GM10266 (cell line): ENCODE data around the gene TMEM138.

Experiments
- DNase-seq: peaks from one replicate; pipeline ENCODE4 v3.0.0; 2012; ENCODE audit errors: extremely low spot score
- CTCF ChIP-seq: IDR thresholded peaks from 2 replicates; pipeline ENCODE4 v1.5.1; 2012; ENCODE audit warnings: mild to moderate bottlenecking, low read depth; ENCODE audit not compliant: control insufficient read depth, insufficient read depth; ENCODE audit errors: missing control alignments

The TMEM138 gene

GRCh38 chr11:61406991-61407728 lies 45.0 kb downstream of the TMEM138 start:
- no peak for TF ChIP-seq CTCF
- DNase-seq, result no peak

GRCh38 chr11:61411589-61411988 lies 49.4 kb downstream of the TMEM138 start:
- TF ChIP-seq CTCF, result no peak

GRCh38 chr11:61413496-61413895 lies 51.3 kb downstream of the TMEM138 start:
- DNase-seq, result no peak

More at GRCh38 chr11:61411589-61411988, 49.4 kb downstream of the TMEM138 start:
- DNase-seq, result no peak

GRCh38 chr11:61414547-61414946 lies 52.4 kb downstream of the TMEM138 start:
- no peak for DNase-seq
- TF ChIP-seq CTCF, result no peak

More at GRCh38 chr11:61413496-61413895, 51.3 kb downstream of the TMEM138 start:
- no peak for TF ChIP-seq CTCF

- no peak for TF ChIP-seq CTCF
- DNase-seq, result no peak
Measured at GRCh38 chr11:61415381-61415780, 53.2 kb downstream of the TMEM138 start.

DNA sequence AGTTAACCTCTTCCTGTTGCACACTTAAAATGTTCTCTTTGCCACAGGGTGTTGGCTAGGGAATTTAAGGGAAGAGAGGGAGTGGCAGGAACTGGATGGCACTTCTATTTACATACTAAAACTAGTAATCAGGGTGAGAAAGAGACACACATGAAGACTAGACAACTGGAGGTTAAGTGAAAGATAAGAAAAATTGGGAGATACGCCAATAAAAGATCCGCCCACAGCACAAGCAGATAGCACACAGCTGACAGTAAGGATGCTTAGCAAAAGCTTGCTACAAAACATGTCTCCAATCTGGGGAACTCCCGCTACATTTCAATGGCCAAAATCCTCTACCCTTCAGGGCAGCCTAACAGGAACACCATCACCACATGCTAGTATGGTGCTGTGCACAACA lies 54.8 kb downstream of the TMEM138 start:
- DNase-seq, result no peak
- TF ChIP-seq CTCF, result no peak

GRCh38 chr11:61417670-61418069 lies 55.5 kb downstream of the TMEM138 start:
- no peak for TF ChIP-seq CTCF
- no peak for DNase-seq
